Mucosa of gallbladder (tissue), 1 donor: ENCODE measurements around the gene OSBP. TPM values are rescaled to one million over a fixed set of nuclear protein-coding genes. Genes with fewer than 3 reads are reported as not detected.
"Not testable (repeated sequence)": the region's sequence is repeated elsewhere in the genome, so short reads cannot be mapped to it uniquely, and the experiment has no call there.

ENCODE experiments used
- DNase-seq: peaks from one replicate; pipeline ENCODE4 v3.0.0-alpha.2; 2020; ENCODE audit warnings: low spot score
- total RNA-seq: library from RNA; stranded (reverse); gene quantifications from one replicate; pipeline ENCODE4 v1.2.1, GENCODE V29; 2021
- donor health status: DM: no; HTN: no; CAD: no.

Gene OSBP
- total RNA-seq, 1 donor from 2014 or later: 63.4 TPM

- DNase-seq: no peak
Measured at GRCh38 chr11:59553323-59553722, 62.3 kb downstream of the OSBP start.

DNA sequence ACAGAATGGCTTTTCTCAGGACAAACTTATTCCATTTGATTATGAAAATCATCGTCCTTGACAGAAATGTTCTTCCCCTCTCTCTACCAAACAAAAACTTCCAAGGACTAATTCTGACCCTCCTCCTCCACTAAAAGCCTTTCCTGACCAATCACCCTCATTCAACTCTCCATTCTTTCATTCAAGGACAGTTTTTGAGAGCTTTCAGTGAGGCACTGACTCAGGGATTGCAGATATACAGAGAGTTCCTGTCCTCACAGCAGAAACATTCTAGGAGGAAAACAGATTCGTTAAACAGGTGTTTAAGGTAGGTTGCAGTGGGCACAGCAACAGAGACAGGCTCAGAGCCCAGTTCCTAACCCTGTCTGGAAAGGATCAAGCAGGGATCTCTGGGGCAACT lies 62.7 kb downstream of the OSBP start:
- no peak for DNase-seq

- no peak for DNase-seq
Measured at GRCh38 chr11:59551659-59552521, 63.7 kb downstream of the OSBP start.

- DNase-seq: peak; percentile 84
Measured at GRCh38 chr11:59550842-59551658, 64.5 kb downstream of the OSBP start.

- peak; percentile 82 for DNase-seq
Measured at GRCh38 chr11:59550368-59550841, 65.2 kb downstream of the OSBP start.

DNA sequence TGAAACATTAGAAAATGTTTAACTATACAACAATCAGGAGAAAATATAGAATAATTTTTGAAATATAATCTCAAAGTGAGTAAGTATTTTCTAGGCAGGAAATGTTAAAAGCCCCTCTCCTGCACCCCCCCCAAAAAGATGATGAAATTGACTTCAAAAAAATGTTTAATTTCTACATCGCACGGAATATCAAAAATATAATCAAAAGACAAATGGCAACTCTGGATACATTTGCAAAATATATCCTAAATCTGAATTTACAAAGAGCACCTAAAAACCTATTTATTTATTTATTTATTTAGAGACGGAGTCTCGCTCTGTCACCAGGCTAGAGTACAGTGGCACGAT lies 67.3 kb downstream of the OSBP start:
- DNase-seq: no peak

DNA sequence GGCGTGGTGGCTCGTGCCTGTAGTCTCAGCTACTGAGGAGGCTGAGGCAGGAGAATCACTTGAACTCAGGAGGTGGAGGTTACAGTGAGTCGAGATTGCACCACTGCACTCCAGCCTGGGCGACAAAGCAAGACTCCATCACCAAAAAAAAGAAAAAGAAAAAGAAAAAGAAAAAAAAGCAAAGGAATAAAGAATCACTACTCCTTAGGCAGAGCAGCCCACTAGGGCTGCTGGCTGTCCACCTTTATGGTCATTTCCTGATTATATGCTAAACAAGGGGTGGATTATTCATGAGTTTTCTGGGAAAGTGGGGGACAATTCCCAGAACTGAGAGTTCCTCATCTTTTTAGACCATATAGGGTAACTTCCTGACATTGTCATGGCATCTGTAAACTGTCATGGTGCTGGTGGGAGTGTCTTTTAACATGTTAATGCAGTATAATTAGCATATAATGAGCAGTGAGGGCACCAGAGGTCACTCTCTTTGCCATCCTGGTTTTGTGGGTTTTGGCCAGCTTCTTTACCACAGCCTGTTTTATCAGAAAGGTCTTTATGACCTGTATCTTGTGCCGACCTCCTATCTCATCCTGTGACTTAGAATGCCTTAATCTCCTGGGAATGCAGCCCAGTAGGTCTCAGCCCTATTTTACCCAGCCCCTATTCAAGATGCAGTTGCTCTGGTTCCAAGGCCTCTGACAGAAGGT lies 67.8 kb downstream of the OSBP start:
- not testable (repeated sequence) for DNase-seq

- no peak for DNase-seq
Measured at GRCh38 chr11:59545179-59546020, 70.2 kb downstream of the OSBP start.

DNA sequence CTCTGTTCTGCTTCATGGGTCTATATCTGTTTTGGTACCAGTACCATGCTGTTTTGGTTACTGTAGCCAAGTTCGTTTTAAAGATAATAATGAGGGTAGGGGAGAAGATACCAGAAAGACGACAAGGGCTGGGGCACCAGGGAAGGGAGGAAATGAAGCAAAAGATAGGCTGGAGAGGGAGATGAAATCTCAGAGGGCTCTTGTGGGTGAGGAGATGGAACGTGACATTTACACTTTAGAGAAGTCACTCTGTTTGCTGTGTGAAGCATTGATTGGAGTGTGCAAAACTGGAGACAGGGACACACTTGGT lies 70.8 kb downstream of the OSBP start:
- no peak for DNase-seq

- not testable (repeated sequence) for DNase-seq
Measured at GRCh38 chr11:59543713-59544112, 71.9 kb downstream of the OSBP start.

DNA sequence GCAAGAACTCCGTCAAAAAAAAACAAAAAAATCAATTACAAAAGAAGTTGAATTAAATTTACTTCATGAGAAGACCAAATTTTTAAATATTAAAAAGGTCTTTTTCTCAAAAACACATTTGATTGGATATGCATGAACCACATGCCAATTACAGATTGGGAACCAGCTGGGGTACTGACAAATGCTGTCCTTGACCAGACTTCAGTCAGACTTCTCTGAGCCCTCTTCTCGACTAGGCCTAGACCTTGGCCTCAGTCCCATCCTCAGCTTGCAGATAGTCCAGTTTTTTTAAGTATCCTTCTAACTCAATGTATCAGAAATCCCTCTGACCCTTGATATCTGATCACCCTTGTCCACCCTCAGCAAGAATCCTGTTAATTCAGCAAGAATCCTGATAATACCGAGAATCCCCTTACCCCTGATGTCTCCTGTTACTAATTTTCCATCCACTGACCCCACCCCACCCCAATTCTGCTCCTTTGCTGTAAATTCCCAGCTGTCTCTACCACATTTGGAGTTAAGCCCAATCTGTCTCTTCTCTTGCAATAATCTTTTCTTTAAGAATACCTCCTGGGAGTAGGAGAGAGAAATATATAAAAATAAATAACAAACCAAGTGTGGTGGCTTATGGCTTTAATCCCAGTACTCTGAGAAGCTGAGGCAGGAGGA lies 73.3 kb downstream of the OSBP start:
- DNase-seq: no peak

GRCh38 chr11:59534676-59535075 lies 80.9 kb downstream of the OSBP start:
- no peak for DNase-seq

DNA sequence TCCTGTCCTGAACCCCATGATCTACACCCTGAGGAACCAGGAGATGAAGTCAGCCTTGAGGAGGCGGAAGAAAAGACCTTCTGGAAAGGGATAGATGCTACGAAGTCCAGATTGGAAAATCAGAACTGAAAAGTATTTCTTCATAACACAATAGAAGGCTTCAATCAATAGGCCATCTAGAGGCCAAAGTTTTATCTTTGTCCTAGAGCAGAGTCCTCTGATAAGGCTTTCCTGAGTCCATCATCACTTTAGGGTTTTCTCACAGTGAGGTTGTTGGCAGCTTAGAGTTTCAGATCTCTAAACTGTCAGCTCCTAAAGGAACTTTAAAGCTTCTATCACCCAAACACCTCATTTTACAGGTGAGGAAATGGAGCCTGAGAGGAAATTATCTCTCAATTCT lies 83.0 kb downstream of the OSBP start:
- no peak for DNase-seq

DNA sequence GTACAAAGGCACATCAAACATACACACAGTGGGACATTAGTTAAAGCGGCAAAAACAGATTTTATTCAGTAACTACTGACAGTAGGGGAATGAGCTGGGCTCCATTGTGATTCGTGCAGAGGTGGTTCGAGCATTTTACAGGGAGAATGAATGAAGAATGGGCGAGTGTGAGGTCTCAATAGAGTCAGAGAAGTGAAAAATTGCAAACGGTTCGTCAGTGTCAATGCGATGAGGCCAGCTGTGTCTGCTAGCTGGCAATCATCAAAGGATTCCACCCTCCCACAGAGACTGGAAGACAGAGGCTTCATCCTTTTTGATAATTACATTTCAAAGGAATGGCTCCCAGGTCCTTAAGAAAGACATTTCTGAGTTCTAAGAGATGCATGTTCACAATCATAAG lies 86.9 kb downstream of the OSBP start:
- no peak for DNase-seq

Other genes with a start within 250 kb of the OSBP start
- gene OR5A2, start 189.4 kb downstream of the OSBP start, total RNA-seq: not detected
- gene OR5A1, start 179.3 kb downstream of the OSBP start, total RNA-seq: not detected
- gene OR4D6, start 158.8 kb downstream of the OSBP start, total RNA-seq: not detected
- gene OR4D10, start 142.5 kb downstream of the OSBP start, total RNA-seq: not detected
- not detected for gene OR4D11, start 112.2 kb downstream of the OSBP start, total RNA-seq
- gene OR4D9, start 104.2 kb downstream of the OSBP start, total RNA-seq: not detected
- gene PATL1, start 53.3 kb upstream of the OSBP start, total RNA-seq: 28.6 TPM
- not detected for gene OR10V1, start 98.1 kb upstream of the OSBP start, total RNA-seq
- gene STX3, start 139.6 kb upstream of the OSBP start, total RNA-seq: 82.7 TPM
- gene MRPL16, start 195.0 kb upstream of the OSBP start, total RNA-seq: 34.7 TPM
- not detected for gene CBLIF, start 229.7 kb upstream of the OSBP start, total RNA-seq